H9 (cell line): ENCODE data around the gene ZCCHC7. TPM values are rescaled to one million over a fixed set of nuclear protein-coding genes. Genes with fewer than 3 reads are reported as not detected.

Experiments used
- DNase-seq: peaks from one replicate; pipeline ENCODE4 v3.0.0-alpha.2; 2017
- H2AFZ ChIP-seq: one replicate; pipeline ENCODE4 v1.6.1; 2013; ENCODE audit warnings: mild to moderate bottlenecking, low read length, control low read depth, moderate library complexity
- H2AK5ac ChIP-seq: 2 replicates; pipeline ENCODE4 v1.6.1; 2013; ENCODE audit warnings: low read length, control low read depth, mixed read lengths; ENCODE audit not compliant: insufficient read length
- H2BK120ac ChIP-seq: one replicate; pipeline ENCODE4 v1.6.1; 2013; ENCODE audit warnings: low read depth, mild to moderate bottlenecking, low read length, control low read depth, inconsistent platforms; ENCODE audit not compliant: poor library complexity, severe bottlenecking
- H2BK12ac ChIP-seq: 2 replicates; pipeline ENCODE4 v1.6.1; 2013; ENCODE audit warnings: low read length, control low read depth, mixed read lengths, low read depth; ENCODE audit not compliant: insufficient read length
- H2BK15ac ChIP-seq: 2 replicates; pipeline ENCODE4 v1.6.1; 2013; ENCODE audit warnings: low read depth, low read length, control low read depth
- H2BK20ac ChIP-seq: one replicate; pipeline ENCODE4 v1.6.1; 2013; ENCODE audit warnings: low read depth, mild to moderate bottlenecking, low read length, control low read depth, inconsistent platforms; ENCODE audit not compliant: poor library complexity, severe bottlenecking
- H2BK5ac ChIP-seq: 2 replicates; pipeline ENCODE4 v1.6.1; 2013; ENCODE audit warnings: low read length, control low read depth, mixed read lengths; ENCODE audit not compliant: insufficient read length
- H3K14ac ChIP-seq: 2 replicates; pipeline ENCODE4 v1.6.1; 2013; ENCODE audit warnings: low read length, control low read depth; ENCODE audit not compliant: insufficient read depth
- H3K18ac ChIP-seq: 2 replicates; pipeline ENCODE4 v1.6.1; 2013; ENCODE audit warnings: low read depth, mild to moderate bottlenecking, mixed read lengths, low read length, control low read depth; ENCODE audit not compliant: insufficient read length
- H3K23ac ChIP-seq: 2 replicates; pipeline ENCODE4 v1.6.1; 2013; ENCODE audit warnings: low read length, control low read depth, mixed read lengths, low read depth; ENCODE audit not compliant: insufficient read length
- H3K23me2 ChIP-seq: 2 replicates; pipeline ENCODE4 v1.6.1; 2013; ENCODE audit warnings: low read depth, mild to moderate bottlenecking, mixed read lengths, low read length, control low read depth; ENCODE audit not compliant: insufficient read length, poor library complexity, severe bottlenecking
- H3K27ac ChIP-seq: 2 replicates; pipeline ENCODE4 v1.5.1; 2013; ENCODE audit warnings: low read length, control low read depth, mixed read lengths, low read depth; ENCODE audit not compliant: insufficient read length
- H3K27me3 ChIP-seq: 2 replicates; pipeline ENCODE4 v1.6.1; 2013; ENCODE audit warnings: low read length, control low read depth, inconsistent platforms; ENCODE audit not compliant: insufficient read depth
- H3K4ac ChIP-seq: 2 replicates; pipeline ENCODE4 v1.6.1; 2013; ENCODE audit warnings: low read depth, mild to moderate bottlenecking, control low read depth, inconsistent platforms, low read length, moderate library complexity
- H3K4me1 ChIP-seq: 2 replicates; pipeline ENCODE4 v1.6.1; 2013; ENCODE audit warnings: low read length, control low read depth, inconsistent platforms; ENCODE audit not compliant: insufficient read depth
- H3K4me2 ChIP-seq: 2 replicates; pipeline ENCODE4 v1.6.1; 2013; ENCODE audit warnings: low read length, control low read depth, mixed read lengths; ENCODE audit not compliant: insufficient read length, insufficient read depth
- H3K56ac ChIP-seq: 2 replicates; pipeline ENCODE4 v1.6.1; 2013; ENCODE audit warnings: low read depth, mild to moderate bottlenecking, mixed read lengths, low read length, control low read depth; ENCODE audit not compliant: insufficient read length
- H3K79me1 ChIP-seq: 2 replicates; pipeline ENCODE4 v1.6.1; 2013; ENCODE audit warnings: low read depth, mild to moderate bottlenecking, moderate library complexity, low read length, control low read depth, inconsistent platforms; ENCODE audit not compliant: insufficient read depth, poor library complexity, severe bottlenecking
- H3K79me2 ChIP-seq: 2 replicates; pipeline ENCODE4 v1.6.1; 2013; ENCODE audit warnings: low read length, control low read depth, inconsistent platforms; ENCODE audit not compliant: insufficient read depth
- H3K9ac ChIP-seq: 2 replicates; pipeline ENCODE4 v1.6.1; 2013; ENCODE audit warnings: low read length, control low read depth, mixed read lengths; ENCODE audit not compliant: insufficient read length; ENCODE audit errors: extremely low read depth
- H3K9me3 ChIP-seq: one replicate; pipeline ENCODE4 v1.6.1; 2013; ENCODE audit warnings: low read depth, low read length, inconsistent platforms; ENCODE audit not compliant: control insufficient read depth
- H3T11ph ChIP-seq: one replicate; pipeline ENCODE4 v1.6.1; 2013; ENCODE audit warnings: mild to moderate bottlenecking, low read length, control low read depth, inconsistent platforms
- H4K20me1 ChIP-seq: one replicate; pipeline ENCODE4 v1.6.1; 2013; ENCODE audit not compliant: control insufficient read depth, insufficient read length, insufficient read depth
- H4K5ac ChIP-seq: 2 replicates; pipeline ENCODE4 v1.6.1; 2013; ENCODE audit warnings: low read depth, mild to moderate bottlenecking, mixed read lengths, low read length, control low read depth; ENCODE audit not compliant: insufficient read length
- H4K8ac ChIP-seq: replicated peaks from 2 replicates; pipeline ENCODE4 v1.6.1; 2013; ENCODE audit warnings: low read length, control low read depth, mixed read lengths, low read depth; ENCODE audit not compliant: insufficient read length
- H4K91ac ChIP-seq: 2 replicates; pipeline ENCODE4 v1.6.1; 2013; ENCODE audit warnings: low read depth, mild to moderate bottlenecking, moderate library complexity, mixed read lengths, low read length, control low read depth; ENCODE audit not compliant: insufficient read length
- H3K27ac Mint-ChIP-seq, 3 experiments: 2 replicates in 2 of 3; 3 replicates in 1 of 3; pipeline ENCODE4 v1.8.0; 2020 to 2021; ENCODE audit warnings: mixed read lengths in 3 of 3, mild to moderate bottlenecking in 1 of 3, moderate library complexity in 1 of 3
- H3K27me3 Mint-ChIP-seq: 2 replicates; pipeline ENCODE4 v1.8.0; 2021; ENCODE audit warnings: low read depth, mild to moderate bottlenecking, moderate library complexity, mixed read lengths
- H3K36me3 Mint-ChIP-seq, 3 experiments: 2 replicates in 2 of 3; 3 replicates in 1 of 3; pipeline ENCODE4 v1.8.0; 2020 to 2021; ENCODE audit warnings: low read depth in 3 of 3, mixed read lengths in 3 of 3; ENCODE audit not compliant: insufficient read depth in 1 of 3
- H3K4me1 Mint-ChIP-seq, 2 experiments: 2 replicates each; pipeline ENCODE4 v1.8.0; 2020; ENCODE audit warnings: mixed read lengths in 2 of 2
- H3K4me3 Mint-ChIP-seq, 2 experiments: 2 replicates in 1 of 2; 3 replicates in 1 of 2; pipeline ENCODE4 v1.8.0; 2020 to 2021; ENCODE audit warnings: mild to moderate bottlenecking in 2 of 2, mixed read lengths in 2 of 2, moderate library complexity in 1 of 2
- H3K9me3 Mint-ChIP-seq, 2 experiments: 2 replicates in 1 of 2; 3 replicates in 1 of 2; pipeline ENCODE4 v1.8.0; 2020; ENCODE audit warnings: mild to moderate bottlenecking in 2 of 2, mixed read lengths in 2 of 2, moderate library complexity in 1 of 2
- CTCF ChIP-seq: fragments of 200-600 bp; sonication (generic); conservative IDR thresholded peaks from 3 replicates; pipeline ENCODE4 v1.8.0; 2021; ENCODE audit warnings: antibody characterized with exemption, mild to moderate bottlenecking
- WGBS: extraction: QIAGEN DNeasy Blood & Tissue Kit; methylation state at CpG from one replicate; pipeline ENCODE4 v1.1.7; 2013; ENCODE audit warnings: missing lambda C conversion rate, low lambda C conversion rate, mixed read lengths; ENCODE audit not compliant: insufficient read length; ENCODE audit errors: extremely low coverage; 5-methylcytosine and 5-hydroxymethylcytosine counted together
- total RNA-seq: library from RNA; stranded (reverse); gene quantifications from 2 replicates; pipeline ENCODE4 v1.2.1, GENCODE V29; 2021

ZCCHC7 gene
- total RNA-seq, 1 experiment from 2014 or later: 20.3 TPM

DNA sequence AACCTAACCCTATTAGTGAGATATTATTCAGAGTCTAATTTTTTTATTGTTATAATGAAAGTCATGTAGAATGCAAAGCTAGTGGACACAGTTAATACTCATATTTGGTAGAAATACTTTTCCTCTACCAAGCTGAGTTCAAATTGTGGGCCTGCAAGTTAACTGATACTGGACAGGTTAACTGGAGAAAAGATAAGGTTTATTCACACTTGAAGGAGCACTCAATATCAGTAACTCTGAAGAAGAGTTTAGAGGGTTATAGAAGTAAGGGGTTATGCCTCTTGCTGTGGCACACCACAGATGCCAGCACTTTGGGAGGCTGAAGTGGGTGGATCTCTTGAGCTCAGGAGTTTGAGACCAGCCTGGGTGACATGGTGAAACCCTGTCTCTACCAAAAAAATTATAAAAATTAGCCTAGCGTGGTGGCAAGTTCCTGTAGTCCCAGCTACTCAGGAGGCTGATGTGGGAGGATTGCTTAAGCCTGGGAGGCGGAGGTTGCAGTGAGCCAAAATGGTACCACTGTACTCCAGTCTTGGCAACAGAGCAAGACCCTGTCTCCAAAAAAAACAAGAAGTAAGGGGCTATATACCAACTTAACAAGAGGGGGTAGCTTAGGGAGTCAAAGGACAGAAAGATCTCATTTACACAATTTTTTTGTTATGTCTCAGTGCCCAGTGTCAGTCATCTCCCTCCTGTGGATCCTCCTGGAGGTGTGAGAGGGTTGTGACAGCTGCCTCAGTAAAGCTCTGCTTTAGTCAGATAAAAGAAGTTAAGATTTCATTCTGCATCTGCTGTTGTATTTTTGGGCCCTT is 180.9 kb downstream of the ZCCHC7 start:
- WGBS: no CpG with 5 or more reads among the region's 2 CpGs
- no peaks in the 10 kb centered on the region for H3K79me1 ChIP-seq
- no peaks in the 10 kb centered on the region for H3K9me3 Mint-ChIP-seq

More for the DNA sequence above, 180.9 kb downstream of the ZCCHC7 start:
- peaks cover 3 to 7% of the 10 kb centered on the region in 2 experiments for H3K4me1 Mint-ChIP-seq
- H3K23me2 ChIP-seq: no peaks in the 10 kb centered on the region
- no peaks in the 10 kb centered on the region for H4K20me1 ChIP-seq
- no peak overlapping the region for H3K9ac ChIP-seq
- H3K56ac ChIP-seq: no peak overlapping the region
- H4K91ac ChIP-seq: no peak overlapping the region
- no peak overlapping the region for H3K18ac ChIP-seq
- H2AK5ac ChIP-seq: no peak overlapping the region
- no peak for DNase-seq
- H3K23ac ChIP-seq: no peak overlapping the region
- no peak overlapping the region for H2BK15ac ChIP-seq
- H2BK120ac ChIP-seq: no peak overlapping the region
- H4K5ac ChIP-seq: no peak overlapping the region
- H3K27me3 ChIP-seq: no peaks in the 10 kb centered on the region
- H3K4me1 ChIP-seq: no peaks in the 10 kb centered on the region; the same call in 1 of the 2 replicates
- H3K27ac Mint-ChIP-seq: no peak overlapping the region
- H3K4me3 Mint-ChIP-seq: no peak overlapping the region
- H3K79me2 ChIP-seq: no peaks in the 10 kb centered on the region
- no peaks in the 10 kb centered on the region for H3K9me3 ChIP-seq
- H3K14ac ChIP-seq: no peak overlapping the region
- H3K27ac ChIP-seq: no peak overlapping the region
- no peak overlapping the region for H2BK12ac ChIP-seq
- H2BK5ac ChIP-seq: no peak overlapping the region
- H3K4ac ChIP-seq: no peak overlapping the region
- H4K8ac ChIP-seq: no peak overlapping the region
- H2AFZ ChIP-seq: no peak overlapping the region
- H3K4me2 ChIP-seq: no peak overlapping the region
- no peak overlapping the region for H2BK20ac ChIP-seq
- H3T11ph ChIP-seq: no peak overlapping the region
- no peak; the same call in 2 of the 3 replicates for TF ChIP-seq CTCF
- peaks cover 0 to 2% (median 0%) of the 10 kb centered on the region in 3 experiments; a peak in 3 of 7 replicates for H3K36me3 Mint-ChIP-seq
- no peaks in the 10 kb centered on the region for H3K27me3 Mint-ChIP-seq
